GM18517 (cell line): ENCODE results near the gene FBXL2.
"Not testable (repeated sequence)": the region's sequence is repeated elsewhere in the genome, so short reads cannot be mapped to it uniquely, and the experiment has no call there.

Experiments
- ATAC-seq: cut with Tn5 transposase; IDR thresholded peaks from one replicate; pipeline ENCODE4 v1.9.1; 2021; ENCODE audit warnings: mild to moderate bottlenecking, moderate library complexity; ENCODE audit not compliant: unreplicated experiment

The FBXL2 gene

DNA sequence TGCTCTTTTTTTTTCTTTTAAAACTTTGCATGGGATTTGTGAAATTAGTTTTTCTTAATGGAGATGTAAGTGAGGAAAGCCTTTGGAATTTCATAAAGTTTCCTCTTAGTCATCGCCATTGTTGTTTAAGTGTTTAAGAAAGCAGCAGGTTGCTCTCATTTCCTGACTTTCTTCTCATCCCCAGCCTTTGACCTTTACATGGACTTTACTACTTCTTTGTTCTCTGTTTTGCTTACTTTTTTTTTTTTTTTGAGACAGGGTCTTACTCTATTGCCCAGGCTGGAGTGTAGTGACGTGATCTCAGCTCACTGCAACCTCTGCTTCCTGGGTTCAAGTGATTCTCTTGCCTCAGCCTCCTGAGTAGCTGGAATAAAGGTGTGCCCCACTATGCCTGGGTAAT lies 38.6 kb downstream of the FBXL2 start:
- no peak for ATAC-seq

DNA sequence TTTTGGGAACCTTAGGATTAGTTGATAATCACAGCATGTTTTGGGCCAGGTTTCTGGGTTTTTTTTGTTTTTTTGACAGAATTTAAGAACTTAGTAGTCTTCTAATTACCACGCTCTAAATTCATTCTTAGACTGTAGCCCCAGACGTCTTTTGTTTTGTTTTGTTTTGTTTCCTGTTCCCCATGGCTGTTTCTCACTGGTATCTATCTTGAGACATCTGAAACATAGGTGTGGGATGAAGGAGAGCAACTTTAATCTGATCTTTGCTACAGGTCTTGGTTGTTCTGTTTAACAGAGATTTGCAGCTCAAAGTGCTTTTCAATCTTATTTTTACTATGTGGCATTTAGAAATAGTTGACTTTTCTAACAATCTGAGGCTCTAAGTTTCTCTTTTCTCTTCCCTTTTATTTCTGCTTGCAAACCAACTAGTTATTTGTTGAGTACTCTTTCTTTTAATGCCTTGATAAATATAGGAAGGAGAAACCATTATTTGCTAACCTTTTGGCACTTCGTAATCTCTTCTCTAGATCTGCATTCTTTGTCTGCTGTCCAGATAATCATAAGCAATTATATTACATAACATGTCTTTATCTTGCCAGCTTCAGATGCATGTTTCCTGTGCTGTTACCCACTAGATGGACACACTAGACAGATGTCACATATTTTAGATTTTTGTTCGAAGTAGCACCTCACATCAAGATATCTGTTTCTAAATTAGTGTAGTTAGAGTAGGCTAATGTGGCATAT lies 40.9 kb downstream of the FBXL2 start:
- no peak for ATAC-seq

- no peak for ATAC-seq
Observed at GRCh38 chr3:33318710-33319380, 41.6 kb downstream of the FBXL2 start.

DNA sequence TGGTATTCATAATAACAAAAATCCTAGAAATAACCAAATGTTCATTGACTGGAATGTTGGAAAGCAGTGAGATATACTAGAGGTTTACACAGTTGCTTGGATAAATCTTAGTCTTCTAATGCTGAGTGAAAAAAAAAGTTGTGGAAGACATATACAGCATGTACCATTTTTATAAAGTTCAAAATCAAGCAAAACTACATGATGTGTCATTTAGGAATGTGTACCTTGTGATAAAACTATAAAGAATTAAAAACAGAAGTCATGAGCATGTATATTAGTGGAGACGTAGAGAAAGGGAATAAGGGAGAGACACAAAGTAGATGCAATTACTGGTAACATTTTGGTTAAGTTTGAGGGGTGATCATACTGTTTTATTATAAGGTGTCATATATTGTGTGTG lies 45.2 kb downstream of the FBXL2 start:
- ATAC-seq, result no peak

DNA sequence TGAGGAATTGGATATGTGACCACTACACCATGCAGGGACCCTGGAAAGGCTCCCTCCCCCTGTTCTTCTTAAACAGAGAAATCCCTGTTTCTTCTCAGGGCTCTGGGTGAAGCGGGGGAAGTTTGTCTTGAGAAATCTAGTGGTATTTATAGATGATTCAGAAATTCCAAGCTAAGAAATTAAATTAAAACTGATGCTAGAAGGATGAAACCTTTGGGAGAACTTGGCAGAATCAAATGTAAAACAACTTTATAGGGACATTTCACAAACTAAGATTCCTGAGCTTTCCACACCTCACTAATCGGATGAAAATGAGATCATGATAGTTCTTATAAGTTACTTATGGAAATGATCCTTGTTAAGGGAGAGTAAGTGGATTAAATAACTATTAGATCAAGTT lies 54.2 kb downstream of the FBXL2 start:
- ATAC-seq, result no peak

DNA sequence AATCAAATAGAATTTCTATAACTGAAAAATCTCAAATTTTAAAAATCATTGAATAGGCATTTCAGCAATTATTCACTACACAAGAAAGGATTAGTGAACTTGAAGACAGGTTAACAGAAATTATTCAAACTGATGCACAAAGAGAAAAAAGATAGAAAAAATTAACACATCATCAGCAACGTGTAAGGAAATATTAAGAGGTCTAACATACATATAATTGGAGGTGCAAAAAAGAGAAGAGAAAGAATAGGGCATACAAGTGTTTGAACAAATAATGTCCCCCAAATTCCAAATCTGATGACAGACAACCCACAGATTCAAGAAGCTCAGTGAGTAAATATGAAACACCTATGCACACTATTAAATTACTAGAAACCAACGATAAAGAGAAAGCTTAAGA lies 57.1 kb downstream of the FBXL2 start:
- no peak for ATAC-seq

DNA sequence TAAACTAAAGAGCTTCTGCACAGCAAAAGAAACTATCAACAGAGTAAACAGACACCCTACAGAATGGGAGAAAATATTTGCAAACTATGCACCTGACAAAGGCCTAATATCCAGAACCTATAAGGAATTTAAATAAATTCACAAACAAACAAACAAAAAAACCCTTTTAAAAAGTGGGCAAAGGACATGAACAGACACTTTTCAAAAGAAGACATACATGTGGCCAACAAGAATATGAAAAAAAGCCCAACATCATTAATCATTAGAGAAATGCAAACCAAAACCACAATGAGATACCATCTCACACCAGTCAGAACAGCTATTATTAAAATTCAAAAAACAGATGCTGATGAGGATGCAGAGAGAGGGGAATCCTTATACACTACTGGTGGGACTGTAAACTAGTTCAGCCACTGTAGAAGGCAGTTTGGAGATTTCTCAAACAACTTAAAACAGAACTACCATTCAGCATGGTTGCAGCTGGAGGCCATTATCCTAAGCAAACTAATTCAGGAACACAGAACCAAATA lies 61.8 kb downstream of the FBXL2 start:
- not testable (repeated sequence) for ATAC-seq

GRCh38 chr3:33339758-33340157 lies 62.5 kb downstream of the FBXL2 start:
- ATAC-seq, result no peak

DNA sequence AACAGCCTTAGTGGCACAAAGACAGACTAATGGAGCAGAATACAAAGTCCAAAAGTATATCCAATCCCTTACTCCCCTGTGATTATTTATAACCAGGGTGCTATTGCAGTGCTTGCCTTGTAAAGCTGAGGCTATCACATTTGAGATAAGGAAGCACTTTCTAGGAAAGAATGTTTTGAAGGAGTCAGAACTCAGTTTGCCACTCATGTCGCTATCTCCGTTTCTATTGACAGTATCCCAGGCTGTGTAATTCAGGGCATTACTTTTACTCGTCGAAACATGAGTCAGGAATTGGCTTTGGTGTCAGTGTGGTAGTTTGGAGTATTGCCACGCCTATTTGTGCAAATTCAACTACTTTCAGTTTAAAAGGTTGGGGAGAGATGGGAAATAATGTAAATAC lies 78.4 kb downstream of the FBXL2 start:
- ATAC-seq, result no peak

DNA sequence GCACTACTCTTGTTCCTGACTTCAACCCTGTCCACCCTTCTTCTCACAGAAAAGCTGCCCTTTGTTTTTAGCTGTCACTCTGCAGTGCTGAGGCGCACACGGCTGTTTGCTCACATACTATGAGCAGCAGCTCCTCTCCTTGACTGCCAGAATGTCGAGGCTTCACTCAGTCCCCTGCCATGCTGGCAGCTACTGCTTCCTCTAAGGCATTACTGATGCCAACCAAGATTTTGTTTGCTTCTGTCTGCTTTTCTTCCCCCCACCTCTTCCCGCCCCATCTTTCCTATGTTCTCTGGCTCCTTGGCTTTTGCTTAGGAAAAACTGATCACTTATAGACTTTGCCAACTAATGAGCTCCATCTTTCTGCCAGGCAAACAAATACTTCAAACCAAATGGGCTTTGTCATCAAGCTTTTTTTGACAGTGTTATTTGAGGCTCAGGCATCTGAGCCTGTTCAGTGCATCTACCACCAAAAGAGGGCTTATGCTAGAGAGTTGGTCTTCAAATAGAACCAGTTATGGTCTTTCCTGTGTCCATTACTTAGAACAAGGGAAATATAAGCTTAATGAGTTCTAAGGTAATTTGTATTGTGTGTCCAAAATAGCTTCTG lies 81.0 kb downstream of the FBXL2 start:
- no peak for ATAC-seq

- ATAC-seq, result no peak
Observed at GRCh38 chr3:33360136-33360825, 83.0 kb downstream of the FBXL2 start.

- ATAC-seq, result no peak
Observed at GRCh38 chr3:33363113-33363800, 86.0 kb downstream of the FBXL2 start.

GRCh38 chr3:33364060-33364459 lies 86.8 kb downstream of the FBXL2 start:
- ATAC-seq, result no peak

GRCh38 chr3:33364531-33365128 lies 87.4 kb downstream of the FBXL2 start:
- no peak for ATAC-seq

DNA sequence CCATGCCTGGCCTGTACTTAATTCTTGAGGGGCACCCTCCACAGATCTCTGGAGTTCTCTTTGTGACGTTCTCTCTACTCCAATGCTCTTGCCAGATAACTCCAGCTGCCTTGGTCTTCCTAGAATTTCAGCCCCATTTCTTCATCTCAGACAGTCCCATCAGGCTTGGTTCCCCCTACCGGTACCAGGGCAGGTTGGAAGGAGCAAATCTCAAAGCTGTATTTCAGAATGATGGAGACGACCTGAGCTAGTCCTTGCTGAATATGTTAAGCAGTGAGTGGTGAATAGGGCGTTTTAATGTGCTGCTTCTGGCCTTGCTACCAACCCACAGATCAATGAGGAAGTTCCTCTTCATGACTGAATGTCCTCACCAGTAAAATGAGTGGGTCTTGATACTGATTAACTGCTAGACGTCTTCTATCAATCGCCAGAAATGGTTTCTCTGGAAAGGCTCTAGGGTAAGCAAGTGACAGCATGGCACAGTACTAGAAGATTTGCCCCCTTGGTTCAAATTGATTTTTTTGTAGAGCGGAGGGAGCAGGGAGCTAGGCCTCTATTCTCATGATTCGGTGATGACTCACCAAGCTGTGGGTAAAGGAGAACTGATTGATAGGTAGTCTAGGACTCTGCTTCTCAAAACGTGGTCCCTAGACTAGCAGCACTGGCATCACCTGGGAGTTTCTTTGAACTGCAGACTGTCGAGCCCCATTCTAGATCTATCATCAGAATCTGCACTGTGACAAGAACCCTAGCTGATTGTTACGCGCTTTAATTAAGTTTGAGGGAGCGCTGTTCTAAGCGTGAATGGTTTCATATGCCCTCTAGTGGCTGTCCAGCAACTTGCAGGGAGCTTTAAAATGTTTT lies 95.2 kb downstream of the FBXL2 start:
- ATAC-seq, result no peak

GRCh38 chr3:33373082-33373437 lies 95.8 kb downstream of the FBXL2 start:
- ATAC-seq, result no peak

- ATAC-seq, result no peak
Observed at GRCh38 chr3:33377489-33377888, 100.2 kb downstream of the FBXL2 start.

GRCh38 chr3:33377931-33378330 lies 100.7 kb downstream of the FBXL2 start:
- no peak for ATAC-seq

DNA sequence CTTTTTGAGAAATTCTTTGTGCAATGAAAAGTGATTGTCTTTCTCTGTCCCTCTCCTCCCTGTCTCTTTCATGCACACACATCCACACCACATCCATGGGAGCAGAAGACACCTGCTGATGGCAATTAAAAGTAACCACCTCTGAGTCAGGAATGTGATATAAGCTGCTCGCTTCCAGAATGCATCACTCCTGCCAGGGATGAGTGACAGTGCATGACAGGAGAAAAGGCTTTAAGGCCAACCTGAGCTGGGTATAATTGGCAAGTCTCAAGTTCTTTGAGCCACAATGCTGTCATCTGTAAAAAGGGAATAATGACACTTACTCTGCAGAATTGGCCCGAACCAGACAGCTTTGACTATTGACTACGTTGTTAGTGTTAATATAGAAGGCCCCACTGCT lies 103.4 kb downstream of the FBXL2 start:
- no peak for ATAC-seq

- ATAC-seq, result no peak
Observed at GRCh38 chr3:33383951-33384350, 106.7 kb downstream of the FBXL2 start.
